B cell (primary cell): ENCODE data around the gene LSM3. TPM values are rescaled to one million over a fixed set of nuclear protein-coding genes. Genes with fewer than 3 reads are reported as not detected.

Experiments
- ATAC-seq: fragments of 200-7000 bp; cut with Tn5 transposase; one replicate; pipeline ENCODE4 v1.10.0; 2021; ENCODE audit warnings: low read depth, mild to moderate bottlenecking, moderate number of reproducible peaks, moderate library complexity
- CTCF ChIA-PET: fragments of 350-600 bp; sonication (Branson Sonifier 250); formaldehyde crosslinking; loops from one replicate; lab custom pipeline; 2021; ENCODE audit warnings: antibody characterized with exemption, inconsistent platforms; lab: Charles Lee
- POLR2A ChIA-PET: fragments of 350-600 bp; sonication (Branson Sonifier 250); formaldehyde crosslinking; loops from one replicate; lab custom pipeline; 2021; ENCODE audit warnings: antibody characterized with exemption; lab: Charles Lee
- DNase-seq: peaks from one replicate; pipeline ENCODE4 v3.0.0; 2013
- H2AFZ ChIP-seq: 2 replicates; pipeline ENCODE4 v1.6.1; 2012; ENCODE audit warnings: mild to moderate bottlenecking, low read depth, low read length; ENCODE audit not compliant: insufficient read depth, poor library complexity, severe bottlenecking
- H3K27ac ChIP-seq, 2 donors: 1 replicate in 1 of 2; 2 replicates in 1 of 2; pipeline ENCODE4 v1.5.1; 2012 to 2013; ENCODE audit warnings: low read length in 2 of 2, mild to moderate bottlenecking in 2 of 2, moderate library complexity in 1 of 2
- H3K27me3 ChIP-seq, 4 experiments: fragments of 200-600 bp in 1 of 4; sonication (generic) in 1 of 4; replicated peaks in 1 of 4; 1 replicate in 2 of 4; 2 replicates in 2 of 4; pipeline versions ENCODE4 v1.6.1 to v1.7.0; 2013 to 2016; ENCODE audit warnings: low read length in 3 of 4, mild to moderate bottlenecking in 2 of 4, mixed read lengths in 1 of 4, moderate library complexity in 1 of 4; ENCODE audit not compliant: insufficient read depth in 4 of 4, control insufficient read depth in 3 of 4; ENCODE audit errors: control extremely low read depth in 1 of 4
- H3K36me3 ChIP-seq, 2 experiments: replicated peaks in 1 of 2; 1 replicate in 1 of 2; 2 replicates in 1 of 2; pipeline versions ENCODE4 v1.6.1 to v1.7.1; 2013; ENCODE audit warnings: low read length in 1 of 2; ENCODE audit not compliant: insufficient read depth in 2 of 2, control insufficient read depth in 1 of 2; ENCODE audit errors: control extremely low read depth in 1 of 2, extremely low read depth in 1 of 2
- H3K4me1 ChIP-seq, 2 donors: fragments of 200-600 bp in 1 of 2; sonication (generic) in 1 of 2; 1 replicate in 1 of 2; 2 replicates in 1 of 2; pipeline versions ENCODE4 v1.5.1 to v1.6.1; 2013 to 2017; ENCODE audit warnings: low read length in 2 of 2; ENCODE audit not compliant: control insufficient read depth in 2 of 2, insufficient read depth in 2 of 2
- H3K4me2 ChIP-seq: replicated peaks from 2 replicates; pipeline ENCODE3; 2012; ENCODE audit warnings: mild to moderate bottlenecking, low read depth, low read length; ENCODE audit not compliant: poor library complexity, severe bottlenecking
- H3K4me3 ChIP-seq, 5 experiments: fragments of 200-600 bp in 1 of 5; sonication (generic) in 1 of 5; 1 replicate in 3 of 5; 2 replicates in 2 of 5; pipeline versions ENCODE4 v1.5.1 to v1.7.0; 2011 to 2016; ENCODE audit warnings: low read length in 4 of 5, mild to moderate bottlenecking in 4 of 5, low read depth in 2 of 5, control low read depth in 1 of 5, moderate library complexity in 1 of 5; ENCODE audit not compliant: insufficient read depth in 1 of 5; ENCODE audit errors: control extremely low read depth in 1 of 5, extremely low read depth in 1 of 5
- H3K79me2 ChIP-seq: fragments of 200-600 bp; sonication (generic); one replicate; pipeline ENCODE4 v1.6.0; 2016; ENCODE audit warnings: low read length; ENCODE audit not compliant: control insufficient read depth, insufficient read depth
- H3K9ac ChIP-seq: fragments of 200-600 bp; sonication (generic); 2 replicates; pipeline ENCODE4 v1.6.1; 2017; ENCODE audit warnings: mild to moderate bottlenecking, low read length, moderate library complexity
- H3K9me3 ChIP-seq, 3 donors: one replicate each; pipeline versions ENCODE4 v1.6.1 to v1.7.1; 2013; ENCODE audit warnings: low read length in 2 of 3; ENCODE audit not compliant: control insufficient read depth in 2 of 3, insufficient read depth in 1 of 3; ENCODE audit errors: control extremely low read depth in 1 of 3
- H4K20me1 ChIP-seq: 2 replicates; pipeline ENCODE4 v1.6.0; 2012; ENCODE audit warnings: mild to moderate bottlenecking, low read length; ENCODE audit not compliant: insufficient read depth, control insufficient read depth, poor library complexity, severe bottlenecking
- H3K27ac Mint-ChIP-seq: one replicate; pipeline ENCODE4 v1.8.0; 2021; ENCODE audit warnings: mixed read lengths
- H3K27me3 Mint-ChIP-seq: one replicate; pipeline ENCODE4 v1.8.0; 2021; ENCODE audit warnings: mixed read lengths
- H3K4me1 Mint-ChIP-seq: one replicate; pipeline ENCODE4 v1.8.0; 2021; ENCODE audit warnings: mixed read lengths
- H3K4me3 Mint-ChIP-seq: one replicate; pipeline ENCODE4 v1.8.0; 2021; ENCODE audit warnings: mixed read lengths
- H3K9me3 Mint-ChIP-seq: one replicate; pipeline ENCODE4 v1.8.0; 2022; ENCODE audit warnings: mixed read lengths; ENCODE audit not compliant: insufficient read depth
- EZH2 ChIP-seq: IDR thresholded peaks from 2 replicates; pipeline ENCODE4 v1.6.1; 2012; ENCODE audit warnings: borderline replicate concordance, low read depth, mild to moderate bottlenecking, moderate library complexity, low read length; ENCODE audit not compliant: insufficient read depth, poor library complexity, severe bottlenecking
- WGBS: methylation state at CpG from one replicate; pipeline ENCODE4 v1.1.5; 2013; ENCODE audit warnings: missing lambda C conversion rate; ENCODE audit not compliant: insufficient coverage; 5-methylcytosine and 5-hydroxymethylcytosine counted together
- intact Hi-C: fragments of 100-400 bp; cut with micrococcal nuclease; formaldehyde crosslinking; loops from one replicate; pipeline ENCODE4 v1.10.0; 2022
- polyA plus RNA-seq: library from polyadenylated mRNA; depleted of rRNA; stranded (reverse); fragments of >200 nt; gene quantifications from 2 replicates; pipeline ENCODE4 v1.2.3, GENCODE V29; 2012
- total RNA-seq, 2 donors: library from RNA; stranded (reverse); fragments of 120-200 nt in 1 of 2; gene quantifications; 1 replicate in 1 of 2; 2 replicates in 1 of 2; pipeline versions ENCODE4 v1.2.3 to v1.2.4, GENCODE V29; 2013 to 2022
- TF ChIP-seq, protein P1 (sequence below): fragments of 200-600 bp; IDR thresholded peaks from one replicate; pipeline ENCODE4 v1.8.0; 2022; ENCODE audit warnings: antibody characterized with exemption, mild to moderate bottlenecking

The LSM3 gene
- total and polyA plus RNA-seq, 2 donors (not counting 1 experiment from before 2014, with no cell fraction given), result 2.8 to 10.0 TPM

DNA sequence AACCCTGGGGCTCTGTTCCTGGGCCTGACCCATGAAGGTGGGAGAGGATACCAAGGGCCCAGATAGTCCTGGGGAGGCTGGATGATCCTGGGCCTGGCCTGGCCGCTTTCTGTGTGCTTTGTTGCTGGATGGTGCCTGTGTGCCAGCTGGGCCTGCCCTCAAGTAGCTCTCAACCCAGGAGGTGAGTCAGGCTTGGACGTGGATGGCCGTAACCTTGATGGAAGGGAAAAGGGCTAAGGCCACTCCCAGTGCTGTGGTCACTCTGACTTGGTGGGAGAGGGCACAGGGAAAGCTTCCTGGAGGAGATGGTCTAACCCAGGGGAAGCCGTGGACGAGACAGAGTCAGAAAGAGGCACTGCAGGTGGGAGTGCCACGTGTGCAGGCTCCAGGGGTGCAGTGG, 44.3 kb upstream of the LSM3 start:
- DNase-seq (no peak), ATAC-seq (no peak)
- Histone ChIP-seq H3K36me3 (peaks cover 0 to 73% of the 10 kb centered on the region in 2 experiments), H3K4me3 (no peak overlapping the region), H3K4me1 (no peaks in the 10 kb centered on the region), H3K9ac (no peak overlapping the region), H4K20me1 (peaks cover 7% of the 10 kb centered on the region), H3K9me3 (no peaks in the 10 kb centered on the region), H3K27ac (no peak overlapping the region), H2AFZ (no peak overlapping the region), H3K27me3 (no peaks in the 10 kb centered on the region), H3K4me2 (no peak overlapping the region), H3K79me2 (peaks cover 3% of the 10 kb centered on the region)
- Mint-ChIP-seq H3K4me1 (no peaks in the 10 kb centered on the region), H3K9me3 (no peaks in the 10 kb centered on the region), H3K27ac (no peak overlapping the region), H3K4me3 (no peak overlapping the region), H3K27me3 (no peaks in the 10 kb centered on the region)
- ChIA-PET CTCF (no interaction called here), POLR2A (no interaction called here)
- intact Hi-C loops, result no loop called here
- WGBS, result 99% methylated on average over 6 of the region's 6 CpGs
- TF ChIP-seq, protein P1, sequence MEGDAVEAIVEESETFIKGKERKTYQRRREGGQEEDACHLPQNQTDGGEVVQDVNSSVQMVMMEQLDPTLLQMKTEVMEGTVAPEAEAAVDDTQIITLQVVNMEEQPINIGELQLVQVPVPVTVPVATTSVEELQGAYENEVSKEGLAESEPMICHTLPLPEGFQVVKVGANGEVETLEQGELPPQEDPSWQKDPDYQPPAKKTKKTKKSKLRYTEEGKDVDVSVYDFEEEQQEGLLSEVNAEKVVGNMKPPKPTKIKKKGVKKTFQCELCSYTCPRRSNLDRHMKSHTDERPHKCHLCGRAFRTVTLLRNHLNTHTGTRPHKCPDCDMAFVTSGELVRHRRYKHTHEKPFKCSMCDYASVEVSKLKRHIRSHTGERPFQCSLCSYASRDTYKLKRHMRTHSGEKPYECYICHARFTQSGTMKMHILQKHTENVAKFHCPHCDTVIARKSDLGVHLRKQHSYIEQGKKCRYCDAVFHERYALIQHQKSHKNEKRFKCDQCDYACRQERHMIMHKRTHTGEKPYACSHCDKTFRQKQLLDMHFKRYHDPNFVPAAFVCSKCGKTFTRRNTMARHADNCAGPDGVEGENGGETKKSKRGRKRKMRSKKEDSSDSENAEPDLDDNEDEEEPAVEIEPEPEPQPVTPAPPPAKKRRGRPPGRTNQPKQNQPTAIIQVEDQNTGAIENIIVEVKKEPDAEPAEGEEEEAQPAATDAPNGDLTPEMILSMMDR, result no peak
- no peak for TF ChIP-seq EZH2

DNA sequence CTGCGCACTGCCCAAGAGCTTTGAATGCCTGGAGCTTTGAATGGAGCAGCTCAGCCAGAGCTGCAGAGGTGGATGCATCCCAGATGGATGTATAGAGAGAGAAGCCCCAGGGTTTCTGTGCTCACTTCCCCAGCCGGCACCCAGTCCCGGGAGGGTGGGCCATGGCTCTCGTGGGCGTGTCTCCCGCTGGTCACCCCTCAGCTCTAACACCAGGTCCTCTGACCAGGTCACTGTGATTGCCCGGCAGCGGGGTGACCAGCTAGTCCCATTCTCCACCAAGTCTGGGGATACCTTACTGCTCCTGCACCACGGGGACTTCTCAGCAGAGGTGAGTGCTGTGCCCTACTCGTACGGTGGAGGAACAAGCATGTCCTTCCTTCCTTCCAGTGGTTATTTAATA, 43.0 kb upstream of the LSM3 start:
- no peaks in the 10 kb centered on the region for H4K20me1 ChIP-seq
- H3K9me3 Mint-ChIP-seq, result no peaks in the 10 kb centered on the region
- no peak overlapping the region for H3K4me3 Mint-ChIP-seq
- WGBS, result 91% methylated on average over 9 of the region's 11 CpGs
- H3K4me1 ChIP-seq, result no peaks in the 10 kb centered on the region
- no peak for ATAC-seq
- no peaks in the 10 kb centered on the region for H3K9me3 ChIP-seq
- H3K27me3 ChIP-seq, result no peaks in the 10 kb centered on the region
- H3K4me2 ChIP-seq, result no peak overlapping the region
- ChIA-PET POLR2A (no interaction called here), CTCF (no interaction called here)
- H2AFZ ChIP-seq, result no peak overlapping the region
- no peak for TF ChIP-seq EZH2
- TF ChIP-seq, protein P1, result no peak
- no peak overlapping the region for H3K4me3 ChIP-seq
- no peaks in the 10 kb centered on the region for H3K4me1 Mint-ChIP-seq
- no peaks in the 10 kb centered on the region for H3K27me3 Mint-ChIP-seq
- H3K36me3 ChIP-seq, result peaks cover 0 to 71% of the 10 kb centered on the region in 2 experiments
- DNase-seq, result no peak
- no peaks in the 10 kb centered on the region for H3K79me2 ChIP-seq
- intact Hi-C loops, result no loop called here
- H3K27ac ChIP-seq, result no peak overlapping the region
- no peak overlapping the region for H3K9ac ChIP-seq
- no peak overlapping the region for H3K27ac Mint-ChIP-seq
